PFSK-1 (cell line): Measurements from ENCODE around the gene DOC2A.

Experiments used
- FOXP2 ChIP-seq: optimal IDR thresholded peaks from 2 replicates; pipeline ENCODE3; 2011; ENCODE audit warnings: borderline replicate concordance, control low read depth, inconsistent platforms; ENCODE audit not compliant: insufficient read depth; ENCODE audit errors: extremely low read length, extremely low read depth
- POLR2AphosphoS5 ChIP-seq: IDR thresholded peaks from 2 replicates; pipeline ENCODE4 v1.6.1; 2012; ENCODE audit warnings: low read depth, mild to moderate bottlenecking, control low read depth, low read length, moderate library complexity
- SIN3A ChIP-seq: IDR thresholded peaks from 2 replicates; pipeline ENCODE4 v1.6.1; 2012; ENCODE audit warnings: mild to moderate bottlenecking, low read length, moderate library complexity, borderline replicate concordance; ENCODE audit not compliant: insufficient read depth
- TAF1 ChIP-seq: IDR thresholded peaks from 2 replicates; pipeline ENCODE4 v1.6.1; 2012; ENCODE audit warnings: low read length, control low read depth, borderline replicate concordance; ENCODE audit not compliant: insufficient read depth
- TF ChIP-seq, protein P1 (sequence below), 2 experiments: IDR thresholded peaks; 2 replicates each; pipeline versions ENCODE4 v1.6.1 to v1.8.0; 2011 to 2012; ENCODE audit warnings: low read depth in 2 of 2, low read length in 2 of 2, control low read depth in 1 of 2, inconsistent platforms in 1 of 2, mild to moderate bottlenecking in 1 of 2, moderate library complexity in 1 of 2; ENCODE audit not compliant: insufficient read depth in 1 of 2

The DOC2A gene

DNA sequence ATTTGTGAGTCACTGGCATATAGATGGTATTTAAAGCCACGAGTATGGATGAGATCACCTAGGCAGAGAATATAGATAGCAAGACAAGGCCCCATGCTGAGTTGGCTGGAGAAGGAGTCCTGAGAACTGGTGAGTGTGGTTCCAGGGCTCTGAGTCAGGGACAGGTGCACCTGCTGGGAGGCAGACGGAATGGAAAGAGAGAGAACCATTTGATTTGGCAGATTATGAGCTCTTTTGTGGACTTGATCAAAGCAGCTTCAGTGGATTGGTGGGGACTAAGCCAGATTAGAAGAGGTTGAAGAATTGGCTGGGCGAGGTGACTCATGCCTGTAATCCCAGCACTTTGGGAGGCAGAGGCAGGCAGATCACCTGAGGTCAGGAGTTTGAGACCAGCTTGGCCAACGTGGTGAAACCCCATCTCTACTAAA, 7.9 kb upstream of the DOC2A start:
- no peak for TF ChIP-seq TAF1
- no peak for TF ChIP-seq FOXP2
- no peak for TF ChIP-seq POLR2AphosphoS5
- no peak for TF ChIP-seq SIN3A
- TF ChIP-seq, protein P1, sequence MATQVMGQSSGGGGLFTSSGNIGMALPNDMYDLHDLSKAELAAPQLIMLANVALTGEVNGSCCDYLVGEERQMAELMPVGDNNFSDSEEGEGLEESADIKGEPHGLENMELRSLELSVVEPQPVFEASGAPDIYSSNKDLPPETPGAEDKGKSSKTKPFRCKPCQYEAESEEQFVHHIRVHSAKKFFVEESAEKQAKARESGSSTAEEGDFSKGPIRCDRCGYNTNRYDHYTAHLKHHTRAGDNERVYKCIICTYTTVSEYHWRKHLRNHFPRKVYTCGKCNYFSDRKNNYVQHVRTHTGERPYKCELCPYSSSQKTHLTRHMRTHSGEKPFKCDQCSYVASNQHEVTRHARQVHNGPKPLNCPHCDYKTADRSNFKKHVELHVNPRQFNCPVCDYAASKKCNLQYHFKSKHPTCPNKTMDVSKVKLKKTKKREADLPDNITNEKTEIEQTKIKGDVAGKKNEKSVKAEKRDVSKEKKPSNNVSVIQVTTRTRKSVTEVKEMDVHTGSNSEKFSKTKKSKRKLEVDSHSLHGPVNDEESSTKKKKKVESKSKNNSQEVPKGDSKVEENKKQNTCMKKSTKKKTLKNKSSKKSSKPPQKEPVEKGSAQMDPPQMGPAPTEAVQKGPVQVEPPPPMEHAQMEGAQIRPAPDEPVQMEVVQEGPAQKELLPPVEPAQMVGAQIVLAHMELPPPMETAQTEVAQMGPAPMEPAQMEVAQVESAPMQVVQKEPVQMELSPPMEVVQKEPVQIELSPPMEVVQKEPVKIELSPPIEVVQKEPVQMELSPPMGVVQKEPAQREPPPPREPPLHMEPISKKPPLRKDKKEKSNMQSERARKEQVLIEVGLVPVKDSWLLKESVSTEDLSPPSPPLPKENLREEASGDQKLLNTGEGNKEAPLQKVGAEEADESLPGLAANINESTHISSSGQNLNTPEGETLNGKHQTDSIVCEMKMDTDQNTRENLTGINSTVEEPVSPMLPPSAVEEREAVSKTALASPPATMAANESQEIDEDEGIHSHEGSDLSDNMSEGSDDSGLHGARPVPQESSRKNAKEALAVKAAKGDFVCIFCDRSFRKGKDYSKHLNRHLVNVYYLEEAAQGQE (IDR thresholded peaks at IDR 0.05; ENCODE audit: insufficient read depth in 1 of 2, low read depth in 2 of 2, low read length in 2 of 2): no peak

DNA sequence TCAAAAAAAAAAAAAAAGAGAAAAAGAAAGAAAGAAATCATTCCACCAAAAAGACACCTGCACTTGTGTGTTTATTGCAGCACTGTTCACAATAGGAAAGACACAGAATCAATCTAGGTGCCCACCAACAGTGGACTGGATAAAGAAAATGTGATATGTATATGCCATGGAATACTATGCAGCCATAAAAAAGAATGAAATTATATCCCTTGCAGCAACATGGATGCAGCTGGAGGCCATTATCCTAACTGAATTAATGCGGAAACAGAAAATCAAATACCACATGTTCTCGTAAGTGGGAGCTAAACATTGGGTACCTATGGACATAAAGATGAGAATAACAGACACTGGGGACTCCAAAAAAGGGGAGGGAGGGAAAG, 6.4 kb upstream of the DOC2A start:
- TF ChIP-seq FOXP2: no peak
- TF ChIP-seq SIN3A: no peak
- no peak for TF ChIP-seq POLR2AphosphoS5
- no peak for TF ChIP-seq TAF1
- TF ChIP-seq, protein P1 (IDR thresholded peaks at IDR 0.05; ENCODE audit: insufficient read depth in 1 of 2, low read depth in 2 of 2, low read length in 2 of 2): no peak

DNA sequence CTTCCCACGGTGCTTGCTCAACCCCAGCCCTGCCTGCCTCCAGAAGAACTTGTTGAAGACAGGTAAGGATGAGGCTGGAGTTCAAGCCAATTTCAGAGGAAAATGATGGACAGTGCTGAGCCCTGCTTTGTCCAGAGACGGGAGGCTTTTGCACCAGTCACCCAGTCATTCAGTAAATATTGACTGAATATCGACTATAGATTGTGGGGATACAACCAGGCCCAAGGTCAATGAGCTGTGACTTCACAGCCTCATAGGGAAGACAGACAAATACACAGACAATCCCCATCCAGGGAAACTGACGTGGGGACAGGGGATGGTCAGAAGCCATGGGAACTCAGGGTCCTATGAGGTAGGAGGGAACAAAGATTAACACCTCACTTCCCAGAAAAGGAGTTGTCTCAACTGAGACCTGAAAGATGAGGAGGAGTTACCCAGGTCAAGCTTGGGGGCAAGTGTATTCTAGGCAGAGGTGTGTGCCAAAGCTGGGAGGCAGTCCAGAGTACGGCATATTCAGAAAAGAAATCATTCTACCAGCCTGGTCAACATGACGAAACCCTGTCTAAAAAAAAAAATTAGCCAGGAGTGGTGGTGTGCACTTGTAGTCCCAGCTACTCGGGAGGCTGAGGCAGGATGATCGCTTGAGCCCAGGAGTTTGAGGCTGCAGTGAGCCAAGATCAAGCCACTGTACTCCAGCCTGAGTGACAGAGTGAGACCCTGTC, 5.9 kb upstream of the DOC2A start:
- TF ChIP-seq TAF1 (no peak), FOXP2 (no peak), SIN3A (no peak), POLR2AphosphoS5 (no peak)
- TF ChIP-seq, protein P1 (IDR thresholded peaks at IDR 0.05; ENCODE audit: insufficient read depth in 1 of 2, low read depth in 2 of 2, low read length in 2 of 2): no peak

DNA sequence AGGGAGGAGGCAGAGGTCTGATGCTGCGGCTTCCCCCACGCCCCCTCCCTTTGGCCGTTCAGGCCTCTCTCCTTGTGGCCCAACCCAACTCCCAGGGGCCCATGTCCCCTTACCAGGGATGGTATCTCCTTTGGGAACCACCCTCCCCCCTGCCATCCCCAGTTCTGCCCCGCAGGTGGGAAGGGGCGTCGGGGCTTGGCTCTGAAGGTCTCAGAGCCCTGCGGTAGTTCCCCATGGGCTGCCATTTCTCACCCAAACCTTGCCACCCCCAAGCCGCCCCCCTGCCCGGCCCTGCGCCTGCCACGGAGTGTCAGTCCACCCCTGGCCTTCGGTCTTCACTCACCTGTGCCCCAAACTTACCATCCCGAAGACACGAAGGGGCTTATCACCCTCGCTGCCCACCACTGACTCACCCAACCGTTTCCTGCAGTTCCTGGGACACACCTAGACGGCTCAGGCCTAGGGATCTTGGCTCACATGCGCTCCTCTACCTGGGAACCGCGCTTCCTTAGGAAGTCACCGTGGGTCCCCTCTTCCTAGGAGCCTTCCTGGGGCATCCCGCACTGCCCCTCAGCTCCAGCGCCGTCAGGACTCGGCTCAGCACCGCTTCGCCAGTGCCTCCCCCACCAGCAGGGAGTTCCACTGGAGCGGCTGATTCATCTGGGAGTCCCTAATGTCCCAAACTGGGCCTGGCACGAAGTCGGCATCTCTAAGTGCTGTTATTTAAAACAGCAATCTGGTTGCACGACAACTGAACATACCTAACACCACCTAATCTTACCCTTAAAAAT, 1.1 kb upstream of the DOC2A start:
- TF ChIP-seq SIN3A (no peak), POLR2AphosphoS5 (no peak), TAF1 (no peak), FOXP2 (no peak)
- TF ChIP-seq, protein P1 (IDR thresholded peaks at IDR 0.05; ENCODE audit: insufficient read depth in 1 of 2, low read depth in 2 of 2, low read length in 2 of 2): no peak
